ENCODE results near the gene MRPL45. TPM values are rescaled to one million over a fixed set of nuclear protein-coding genes. Genes with fewer than 3 reads are reported as not detected.

MRPL45 gene
- total and polyA plus RNA-seq, 2 of the 13 experiments (the other 11 are each of a cell fraction or from before 2014, with no cell fraction given), result 89.5 to 157 TPM

DNA sequence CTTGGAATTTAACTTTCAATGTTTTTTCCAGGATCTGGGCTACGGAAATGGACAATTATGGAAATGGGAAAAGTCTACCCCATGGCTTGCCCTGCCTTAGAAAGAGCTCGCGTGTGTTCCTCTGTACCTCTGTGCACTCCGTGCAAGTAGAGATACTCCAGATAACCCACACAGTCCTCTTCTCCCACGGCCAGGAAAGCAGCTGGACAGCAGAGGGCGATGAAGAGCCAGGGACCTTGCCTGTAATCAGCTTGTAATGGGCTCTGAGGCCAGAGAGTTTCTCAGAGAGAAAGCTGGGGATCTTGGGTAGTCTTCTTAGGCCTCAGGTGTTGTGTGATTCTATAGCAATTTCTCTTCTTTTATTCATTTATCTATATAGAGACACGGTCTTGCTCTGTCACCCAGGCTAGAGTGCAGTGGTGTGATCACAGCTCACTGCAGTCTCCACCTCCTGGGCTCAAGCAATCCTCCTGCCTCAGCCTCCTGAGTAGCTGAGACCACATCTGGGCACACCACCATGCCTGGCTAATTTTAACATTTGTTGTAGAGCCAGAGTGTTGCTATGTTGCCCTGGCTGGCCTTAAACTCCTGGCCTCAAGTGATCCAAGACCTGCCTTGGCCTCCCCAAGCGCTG lies 52.2 kb downstream of the MRPL45 start (continued):
- TF ChIP-seq, protein P1, sequence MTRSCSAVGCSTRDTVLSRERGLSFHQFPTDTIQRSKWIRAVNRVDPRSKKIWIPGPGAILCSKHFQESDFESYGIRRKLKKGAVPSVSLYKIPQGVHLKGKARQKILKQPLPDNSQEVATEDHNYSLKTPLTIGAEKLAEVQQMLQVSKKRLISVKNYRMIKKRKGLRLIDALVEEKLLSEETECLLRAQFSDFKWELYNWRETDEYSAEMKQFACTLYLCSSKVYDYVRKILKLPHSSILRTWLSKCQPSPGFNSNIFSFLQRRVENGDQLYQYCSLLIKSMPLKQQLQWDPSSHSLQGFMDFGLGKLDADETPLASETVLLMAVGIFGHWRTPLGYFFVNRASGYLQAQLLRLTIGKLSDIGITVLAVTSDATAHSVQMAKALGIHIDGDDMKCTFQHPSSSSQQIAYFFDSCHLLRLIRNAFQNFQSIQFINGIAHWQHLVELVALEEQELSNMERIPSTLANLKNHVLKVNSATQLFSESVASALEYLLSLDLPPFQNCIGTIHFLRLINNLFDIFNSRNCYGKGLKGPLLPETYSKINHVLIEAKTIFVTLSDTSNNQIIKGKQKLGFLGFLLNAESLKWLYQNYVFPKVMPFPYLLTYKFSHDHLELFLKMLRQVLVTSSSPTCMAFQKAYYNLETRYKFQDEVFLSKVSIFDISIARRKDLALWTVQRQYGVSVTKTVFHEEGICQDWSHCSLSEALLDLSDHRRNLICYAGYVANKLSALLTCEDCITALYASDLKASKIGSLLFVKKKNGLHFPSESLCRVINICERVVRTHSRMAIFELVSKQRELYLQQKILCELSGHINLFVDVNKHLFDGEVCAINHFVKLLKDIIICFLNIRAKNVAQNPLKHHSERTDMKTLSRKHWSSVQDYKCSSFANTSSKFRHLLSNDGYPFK (CRISPR knock-in tag; IDR thresholded peaks at IDR 0.05; ENCODE audit: borderline replicate concordance), result no peak; the same call in 1 of the 2 replicates
- TF ChIP-seq, protein P2, sequence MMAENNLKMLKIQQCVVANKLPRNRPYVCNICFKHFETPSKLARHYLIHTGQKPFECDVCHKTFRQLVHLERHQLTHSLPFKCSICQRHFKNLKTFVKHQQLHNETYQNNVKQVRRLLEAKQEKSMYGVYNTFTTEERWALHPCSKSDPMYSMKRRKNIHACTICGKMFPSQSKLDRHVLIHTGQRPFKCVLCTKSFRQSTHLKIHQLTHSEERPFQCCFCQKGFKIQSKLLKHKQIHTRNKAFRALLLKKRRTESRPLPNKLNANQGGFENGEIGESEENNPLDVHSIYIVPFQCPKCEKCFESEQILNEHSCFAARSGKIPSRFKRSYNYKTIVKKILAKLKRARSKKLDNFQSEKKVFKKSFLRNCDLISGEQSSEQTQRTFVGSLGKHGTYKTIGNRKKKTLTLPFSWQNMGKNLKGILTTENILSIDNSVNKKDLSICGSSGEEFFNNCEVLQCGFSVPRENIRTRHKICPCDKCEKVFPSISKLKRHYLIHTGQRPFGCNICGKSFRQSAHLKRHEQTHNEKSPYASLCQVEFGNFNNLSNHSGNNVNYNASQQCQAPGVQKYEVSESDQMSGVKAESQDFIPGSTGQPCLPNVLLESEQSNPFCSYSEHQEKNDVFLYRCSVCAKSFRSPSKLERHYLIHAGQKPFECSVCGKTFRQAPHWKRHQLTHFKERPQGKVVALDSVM (CRISPR knock-in tag; IDR thresholded peaks at IDR 0.05), result peak; percentile 96
- TF ChIP-seq, protein P3, sequence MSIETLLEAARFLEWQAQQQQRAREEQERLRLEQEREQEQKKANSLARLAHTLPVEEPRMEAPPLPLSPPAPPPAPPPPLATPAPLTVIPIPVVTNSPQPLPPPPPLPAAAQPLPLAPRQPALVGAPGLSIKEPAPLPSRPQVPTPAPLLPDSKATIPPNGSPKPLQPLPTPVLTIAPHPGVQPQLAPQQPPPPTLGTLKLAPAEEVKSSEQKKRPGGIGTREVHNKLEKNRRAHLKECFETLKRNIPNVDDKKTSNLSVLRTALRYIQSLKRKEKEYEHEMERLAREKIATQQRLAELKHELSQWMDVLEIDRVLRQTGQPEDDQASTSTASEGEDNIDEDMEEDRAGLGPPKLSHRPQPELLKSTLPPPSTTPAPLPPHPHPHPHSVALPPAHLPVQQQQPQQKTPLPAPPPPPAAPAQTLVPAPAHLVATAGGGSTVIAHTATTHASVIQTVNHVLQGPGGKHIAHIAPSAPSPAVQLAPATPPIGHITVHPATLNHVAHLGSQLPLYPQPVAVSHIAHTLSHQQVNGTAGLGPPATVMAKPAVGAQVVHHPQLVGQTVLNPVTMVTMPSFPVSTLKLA (IDR thresholded peaks at IDR 0.05), result no peak
- TF ChIP-seq NPAS2 (CRISPR knock-in tag; IDR thresholded peaks at IDR 0.05; ENCODE audit: borderline replicate concordance) (no peak), ZFP90 (CRISPR knock-in tag; IDR thresholded peaks at IDR 0.05; ENCODE audit: borderline replicate concordance) (no peak), JUND (CRISPR knock-in tag; IDR thresholded peaks at IDR 0.05) (no peak), ZSCAN9 (CRISPR knock-in tag; IDR thresholded peaks at IDR 0.05; ENCODE audit: borderline replicate concordance) (0 out of 2 replicates have a peak, but pooled peaks have one; percentile 51), FOXO1 (CRISPR knock-in tag; IDR thresholded peaks at IDR 0.05) (0 out of 2 replicates have a peak, but pooled peaks have one; percentile 28)
- TF ChIP-seq, protein P4, sequence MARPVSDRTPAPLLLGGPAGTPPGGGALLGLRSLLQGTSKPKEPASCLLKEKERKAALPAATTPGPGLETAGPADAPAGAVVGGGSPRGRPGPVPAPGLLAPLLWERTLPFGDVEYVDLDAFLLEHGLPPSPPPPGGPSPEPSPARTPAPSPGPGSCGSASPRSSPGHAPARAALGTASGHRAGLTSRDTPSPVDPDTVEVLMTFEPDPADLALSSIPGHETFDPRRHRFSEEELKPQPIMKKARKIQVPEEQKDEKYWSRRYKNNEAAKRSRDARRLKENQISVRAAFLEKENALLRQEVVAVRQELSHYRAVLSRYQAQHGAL (CRISPR knock-in tag; IDR thresholded peaks at IDR 0.05; ENCODE audit: not compliant biosample characterization), result no peak
- TF ChIP-seq, protein P5, sequence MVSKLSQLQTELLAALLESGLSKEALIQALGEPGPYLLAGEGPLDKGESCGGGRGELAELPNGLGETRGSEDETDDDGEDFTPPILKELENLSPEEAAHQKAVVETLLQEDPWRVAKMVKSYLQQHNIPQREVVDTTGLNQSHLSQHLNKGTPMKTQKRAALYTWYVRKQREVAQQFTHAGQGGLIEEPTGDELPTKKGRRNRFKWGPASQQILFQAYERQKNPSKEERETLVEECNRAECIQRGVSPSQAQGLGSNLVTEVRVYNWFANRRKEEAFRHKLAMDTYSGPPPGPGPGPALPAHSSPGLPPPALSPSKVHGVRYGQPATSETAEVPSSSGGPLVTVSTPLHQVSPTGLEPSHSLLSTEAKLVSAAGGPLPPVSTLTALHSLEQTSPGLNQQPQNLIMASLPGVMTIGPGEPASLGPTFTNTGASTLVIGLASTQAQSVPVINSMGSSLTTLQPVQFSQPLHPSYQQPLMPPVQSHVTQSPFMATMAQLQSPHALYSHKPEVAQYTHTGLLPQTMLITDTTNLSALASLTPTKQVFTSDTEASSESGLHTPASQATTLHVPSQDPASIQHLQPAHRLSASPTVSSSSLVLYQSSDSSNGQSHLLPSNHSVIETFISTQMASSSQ (IDR thresholded peaks at IDR 0.05; ENCODE audit: low read depth), result no peak
- TF ChIP-seq, protein P5 (CRISPR knock-in tag; IDR thresholded peaks at IDR 0.05; ENCODE audit: borderline replicate concordance), result no peak
- TF ChIP-seq, protein P6, sequence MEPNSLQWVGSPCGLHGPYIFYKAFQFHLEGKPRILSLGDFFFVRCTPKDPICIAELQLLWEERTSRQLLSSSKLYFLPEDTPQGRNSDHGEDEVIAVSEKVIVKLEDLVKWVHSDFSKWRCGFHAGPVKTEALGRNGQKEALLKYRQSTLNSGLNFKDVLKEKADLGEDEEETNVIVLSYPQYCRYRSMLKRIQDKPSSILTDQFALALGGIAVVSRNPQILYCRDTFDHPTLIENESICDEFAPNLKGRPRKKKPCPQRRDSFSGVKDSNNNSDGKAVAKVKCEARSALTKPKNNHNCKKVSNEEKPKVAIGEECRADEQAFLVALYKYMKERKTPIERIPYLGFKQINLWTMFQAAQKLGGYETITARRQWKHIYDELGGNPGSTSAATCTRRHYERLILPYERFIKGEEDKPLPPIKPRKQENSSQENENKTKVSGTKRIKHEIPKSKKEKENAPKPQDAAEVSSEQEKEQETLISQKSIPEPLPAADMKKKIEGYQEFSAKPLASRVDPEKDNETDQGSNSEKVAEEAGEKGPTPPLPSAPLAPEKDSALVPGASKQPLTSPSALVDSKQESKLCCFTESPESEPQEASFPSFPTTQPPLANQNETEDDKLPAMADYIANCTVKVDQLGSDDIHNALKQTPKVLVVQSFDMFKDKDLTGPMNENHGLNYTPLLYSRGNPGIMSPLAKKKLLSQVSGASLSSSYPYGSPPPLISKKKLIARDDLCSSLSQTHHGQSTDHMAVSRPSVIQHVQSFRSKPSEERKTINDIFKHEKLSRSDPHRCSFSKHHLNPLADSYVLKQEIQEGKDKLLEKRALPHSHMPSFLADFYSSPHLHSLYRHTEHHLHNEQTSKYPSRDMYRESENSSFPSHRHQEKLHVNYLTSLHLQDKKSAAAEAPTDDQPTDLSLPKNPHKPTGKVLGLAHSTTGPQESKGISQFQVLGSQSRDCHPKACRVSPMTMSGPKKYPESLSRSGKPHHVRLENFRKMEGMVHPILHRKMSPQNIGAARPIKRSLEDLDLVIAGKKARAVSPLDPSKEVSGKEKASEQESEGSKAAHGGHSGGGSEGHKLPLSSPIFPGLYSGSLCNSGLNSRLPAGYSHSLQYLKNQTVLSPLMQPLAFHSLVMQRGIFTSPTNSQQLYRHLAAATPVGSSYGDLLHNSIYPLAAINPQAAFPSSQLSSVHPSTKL (CRISPR knock-in tag; IDR thresholded peaks at IDR 0.05), result no peak; the same call in 1 of the 2 replicates
